H9 (cell line): ENCODE measurements around the gene SLC7A14. TPM values are rescaled to one million over a fixed set of nuclear protein-coding genes. Genes with fewer than 3 reads are reported as not detected.

ENCODE experiments used
- DNase-seq: peaks from one replicate; pipeline ENCODE4 v3.0.0-alpha.2; 2017
- H2AFZ ChIP-seq: one replicate; pipeline ENCODE4 v1.6.1; 2013; ENCODE audit warnings: mild to moderate bottlenecking, low read length, control low read depth, moderate library complexity
- H2AK5ac ChIP-seq: 2 replicates; pipeline ENCODE4 v1.6.1; 2013; ENCODE audit warnings: low read length, control low read depth, mixed read lengths; ENCODE audit not compliant: insufficient read length
- H2BK120ac ChIP-seq: one replicate; pipeline ENCODE4 v1.6.1; 2013; ENCODE audit warnings: low read depth, mild to moderate bottlenecking, low read length, control low read depth, inconsistent platforms; ENCODE audit not compliant: poor library complexity, severe bottlenecking
- H2BK12ac ChIP-seq: 2 replicates; pipeline ENCODE4 v1.6.1; 2013; ENCODE audit warnings: low read length, control low read depth, mixed read lengths, low read depth; ENCODE audit not compliant: insufficient read length
- H2BK15ac ChIP-seq: 2 replicates; pipeline ENCODE4 v1.6.1; 2013; ENCODE audit warnings: low read depth, low read length, control low read depth
- H2BK20ac ChIP-seq: one replicate; pipeline ENCODE4 v1.6.1; 2013; ENCODE audit warnings: low read depth, mild to moderate bottlenecking, low read length, control low read depth, inconsistent platforms; ENCODE audit not compliant: poor library complexity, severe bottlenecking
- H2BK5ac ChIP-seq: 2 replicates; pipeline ENCODE4 v1.6.1; 2013; ENCODE audit warnings: low read length, control low read depth, mixed read lengths; ENCODE audit not compliant: insufficient read length
- H3K14ac ChIP-seq: 2 replicates; pipeline ENCODE4 v1.6.1; 2013; ENCODE audit warnings: low read length, control low read depth; ENCODE audit not compliant: insufficient read depth
- H3K18ac ChIP-seq: 2 replicates; pipeline ENCODE4 v1.6.1; 2013; ENCODE audit warnings: low read depth, mild to moderate bottlenecking, mixed read lengths, low read length, control low read depth; ENCODE audit not compliant: insufficient read length
- H3K23ac ChIP-seq: 2 replicates; pipeline ENCODE4 v1.6.1; 2013; ENCODE audit warnings: low read length, control low read depth, mixed read lengths, low read depth; ENCODE audit not compliant: insufficient read length
- H3K23me2 ChIP-seq: 2 replicates; pipeline ENCODE4 v1.6.1; 2013; ENCODE audit warnings: low read depth, mild to moderate bottlenecking, mixed read lengths, low read length, control low read depth; ENCODE audit not compliant: insufficient read length, poor library complexity, severe bottlenecking
- H3K27ac ChIP-seq: 2 replicates; pipeline ENCODE4 v1.5.1; 2013; ENCODE audit warnings: low read length, control low read depth, mixed read lengths, low read depth; ENCODE audit not compliant: insufficient read length
- H3K27me3 ChIP-seq: 2 replicates; pipeline ENCODE4 v1.6.1; 2013; ENCODE audit warnings: low read length, control low read depth, inconsistent platforms; ENCODE audit not compliant: insufficient read depth
- H3K4ac ChIP-seq: 2 replicates; pipeline ENCODE4 v1.6.1; 2013; ENCODE audit warnings: low read depth, mild to moderate bottlenecking, control low read depth, inconsistent platforms, low read length, moderate library complexity
- H3K4me1 ChIP-seq: 2 replicates; pipeline ENCODE4 v1.6.1; 2013; ENCODE audit warnings: low read length, control low read depth, inconsistent platforms; ENCODE audit not compliant: insufficient read depth
- H3K4me2 ChIP-seq: 2 replicates; pipeline ENCODE4 v1.6.1; 2013; ENCODE audit warnings: low read length, control low read depth, mixed read lengths; ENCODE audit not compliant: insufficient read length, insufficient read depth
- H3K56ac ChIP-seq: 2 replicates; pipeline ENCODE4 v1.6.1; 2013; ENCODE audit warnings: low read depth, mild to moderate bottlenecking, mixed read lengths, low read length, control low read depth; ENCODE audit not compliant: insufficient read length
- H3K79me1 ChIP-seq: 2 replicates; pipeline ENCODE4 v1.6.1; 2013; ENCODE audit warnings: low read depth, mild to moderate bottlenecking, moderate library complexity, low read length, control low read depth, inconsistent platforms; ENCODE audit not compliant: insufficient read depth, poor library complexity, severe bottlenecking
- H3K79me2 ChIP-seq: 2 replicates; pipeline ENCODE4 v1.6.1; 2013; ENCODE audit warnings: low read length, control low read depth, inconsistent platforms; ENCODE audit not compliant: insufficient read depth
- H3K9ac ChIP-seq: 2 replicates; pipeline ENCODE4 v1.6.1; 2013; ENCODE audit warnings: low read length, control low read depth, mixed read lengths; ENCODE audit not compliant: insufficient read length; ENCODE audit errors: extremely low read depth
- H3K9me3 ChIP-seq: one replicate; pipeline ENCODE4 v1.6.1; 2013; ENCODE audit warnings: low read depth, low read length, inconsistent platforms; ENCODE audit not compliant: control insufficient read depth
- H3T11ph ChIP-seq: one replicate; pipeline ENCODE4 v1.6.1; 2013; ENCODE audit warnings: mild to moderate bottlenecking, low read length, control low read depth, inconsistent platforms
- H4K20me1 ChIP-seq: one replicate; pipeline ENCODE4 v1.6.1; 2013; ENCODE audit not compliant: control insufficient read depth, insufficient read length, insufficient read depth
- H4K5ac ChIP-seq: 2 replicates; pipeline ENCODE4 v1.6.1; 2013; ENCODE audit warnings: low read depth, mild to moderate bottlenecking, mixed read lengths, low read length, control low read depth; ENCODE audit not compliant: insufficient read length
- H4K8ac ChIP-seq: replicated peaks from 2 replicates; pipeline ENCODE4 v1.6.1; 2013; ENCODE audit warnings: low read length, control low read depth, mixed read lengths, low read depth; ENCODE audit not compliant: insufficient read length
- H4K91ac ChIP-seq: 2 replicates; pipeline ENCODE4 v1.6.1; 2013; ENCODE audit warnings: low read depth, mild to moderate bottlenecking, moderate library complexity, mixed read lengths, low read length, control low read depth; ENCODE audit not compliant: insufficient read length
- H3K27ac Mint-ChIP-seq, 3 experiments: 2 replicates in 2 of 3; 3 replicates in 1 of 3; pipeline ENCODE4 v1.8.0; 2020 to 2021; ENCODE audit warnings: mixed read lengths in 3 of 3, mild to moderate bottlenecking in 1 of 3, moderate library complexity in 1 of 3
- H3K27me3 Mint-ChIP-seq: 2 replicates; pipeline ENCODE4 v1.8.0; 2021; ENCODE audit warnings: low read depth, mild to moderate bottlenecking, moderate library complexity, mixed read lengths
- H3K36me3 Mint-ChIP-seq, 3 experiments: 2 replicates in 2 of 3; 3 replicates in 1 of 3; pipeline ENCODE4 v1.8.0; 2020 to 2021; ENCODE audit warnings: low read depth in 3 of 3, mixed read lengths in 3 of 3; ENCODE audit not compliant: insufficient read depth in 1 of 3
- H3K4me1 Mint-ChIP-seq, 2 experiments: 2 replicates each; pipeline ENCODE4 v1.8.0; 2020; ENCODE audit warnings: mixed read lengths in 2 of 2
- H3K4me3 Mint-ChIP-seq, 2 experiments: 2 replicates in 1 of 2; 3 replicates in 1 of 2; pipeline ENCODE4 v1.8.0; 2020 to 2021; ENCODE audit warnings: mild to moderate bottlenecking in 2 of 2, mixed read lengths in 2 of 2, moderate library complexity in 1 of 2
- H3K9me3 Mint-ChIP-seq, 2 experiments: 2 replicates in 1 of 2; 3 replicates in 1 of 2; pipeline ENCODE4 v1.8.0; 2020; ENCODE audit warnings: mild to moderate bottlenecking in 2 of 2, mixed read lengths in 2 of 2, moderate library complexity in 1 of 2
- CTCF ChIP-seq: fragments of 200-600 bp; sonication (generic); conservative IDR thresholded peaks from 3 replicates; pipeline ENCODE4 v1.8.0; 2021; ENCODE audit warnings: antibody characterized with exemption, mild to moderate bottlenecking
- WGBS: extraction: QIAGEN DNeasy Blood & Tissue Kit; methylation state at CpG from one replicate; pipeline ENCODE4 v1.1.7; 2013; ENCODE audit warnings: missing lambda C conversion rate, low lambda C conversion rate, mixed read lengths; ENCODE audit not compliant: insufficient read length; ENCODE audit errors: extremely low coverage; 5-methylcytosine and 5-hydroxymethylcytosine counted together
- total RNA-seq: library from RNA; stranded (reverse); gene quantifications from 2 replicates; pipeline ENCODE4 v1.2.1, GENCODE V29; 2021

The SLC7A14 gene
- total RNA-seq, 1 experiment from 2014 or later: 0.42 TPM

- no CpG with 5 or more reads among the region's 17 CpGs for WGBS
- H3K36me3 Mint-ChIP-seq: peaks cover 0 to 7% (median 0%) of the 10 kb centered on the region in 3 experiments; a peak in 3 of 7 replicates
- Histone ChIP-seq H3K56ac (no peak overlapping the region), H3K14ac (no peak overlapping the region; the same call in 1 of the 2 replicates), H3K4me1 (0 out of 2 replicates have a peak, but pooled peaks cover 3% of the 10 kb centered on the region), H3K23ac (no peak overlapping the region), H3K79me2 (no peaks in the 10 kb centered on the region), H3K18ac (no peak overlapping the region), H2BK15ac (no peak overlapping the region), H4K8ac (no peak overlapping the region), H2BK12ac (no peak overlapping the region), H3K9ac (no peak overlapping the region), H3K79me1 (no peaks in the 10 kb centered on the region), H2AFZ (no peak overlapping the region), H2AK5ac (no peak overlapping the region), H3K27ac (no peak overlapping the region), H3K9me3 (no peaks in the 10 kb centered on the region), H3K27me3 (peaks cover 25% of the 10 kb centered on the region; the same call in 1 of the 2 replicates), H3K23me2 (peaks cover 13% of the 10 kb centered on the region), H3K4ac (no peak overlapping the region), H2BK5ac (no peak overlapping the region), H4K5ac (no peak overlapping the region), H4K20me1 (no peaks in the 10 kb centered on the region), H2BK20ac (no peak overlapping the region), H4K91ac (no peak overlapping the region), H2BK120ac (no peak overlapping the region), H3K4me2 (peak overlapping the region; percentile 75), H3T11ph (no peak overlapping the region)
- H3K27me3 Mint-ChIP-seq: peaks cover 55% of the 10 kb centered on the region
- H3K4me1 Mint-ChIP-seq: peaks cover 11 to 18% of the 10 kb centered on the region in 2 experiments
- no peak overlapping the region for H3K27ac Mint-ChIP-seq
- H3K4me3 Mint-ChIP-seq: peak overlapping the region; percentile 54 to 75
- H3K9me3 Mint-ChIP-seq: no peaks in the 10 kb centered on the region
- no peak for TF ChIP-seq CTCF
- peak; percentile 59 for DNase-seq
Measured at GRCh38 chr3:170420307-170420821, 165.5 kb downstream of the SLC7A14 start.
